ENCODE measurements around the gene ZNF548.

ZNF548 gene

DNA sequence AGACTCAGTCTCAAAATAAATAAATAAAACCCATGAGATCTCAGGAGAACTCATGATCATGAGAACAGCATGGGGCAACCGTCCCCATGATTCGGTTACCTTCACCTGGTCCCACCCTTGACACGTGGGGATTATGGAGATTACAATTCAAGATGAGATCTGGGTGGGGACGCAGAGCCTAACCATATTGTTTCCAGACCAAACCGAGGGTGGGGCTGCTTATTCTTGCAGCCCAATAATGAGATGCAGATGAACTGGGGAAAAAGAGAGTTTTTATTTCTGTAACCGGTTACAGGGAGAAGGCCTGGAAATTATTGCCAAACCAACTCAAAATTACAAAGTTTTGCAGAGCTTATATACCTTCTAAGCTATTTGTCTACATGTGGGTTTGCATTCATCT is 13.5 kb upstream of the ZNF548 start:
- Histone ChIP-seq H3K79me2 (peaks cover 10% of the 10 kb centered on the region), H3K9me3 (ENCODE audit: control insufficient read depth, low read length) (no peaks in the 10 kb centered on the region), H3K4me2 (ENCODE audit: low read length) (no peak overlapping the region), H3K36me3 (ENCODE audit: control insufficient read depth, insufficient read depth, low read length) (no peaks in the 10 kb centered on the region), H3K27ac (no peak overlapping the region), H2AFZ (no peak overlapping the region), H3K9ac (no peak overlapping the region), H3K4me3 (ENCODE audit: low read depth, low read length) (no peak overlapping the region), H3K4me1 (no peaks in the 10 kb centered on the region), H3K27me3 (ENCODE audit: control insufficient read depth, insufficient read depth, low read length) (no peaks in the 10 kb centered on the region)
- no peak for TF ChIP-seq CTCF (IDR thresholded peaks at IDR 0.05)

- H3K9me3 ChIP-seq (ENCODE audit: control insufficient read depth, low read length) = no peaks in the 10 kb centered on the region
- no peaks in the 10 kb centered on the region for H3K4me1 ChIP-seq
- H3K36me3 ChIP-seq (ENCODE audit: control insufficient read depth, insufficient read depth, low read length) = no peaks in the 10 kb centered on the region
- no peak overlapping the region for H3K9ac ChIP-seq
- peaks cover 8% of the 10 kb centered on the region for H3K79me2 ChIP-seq
- TF ChIP-seq CTCF (IDR thresholded peaks at IDR 0.05) = no peak
- no peak overlapping the region for H3K4me3 ChIP-seq (ENCODE audit: low read depth, low read length)
- H3K27me3 ChIP-seq (ENCODE audit: control insufficient read depth, insufficient read depth, low read length) = no peaks in the 10 kb centered on the region
- H3K27ac ChIP-seq = no peak overlapping the region
- H3K4me2 ChIP-seq (ENCODE audit: low read length) = no peak overlapping the region
- H2AFZ ChIP-seq = no peak overlapping the region
Observed at GRCh38 chr19:57377498-57378146, 12.0 kb upstream of the ZNF548 start.

DNA sequence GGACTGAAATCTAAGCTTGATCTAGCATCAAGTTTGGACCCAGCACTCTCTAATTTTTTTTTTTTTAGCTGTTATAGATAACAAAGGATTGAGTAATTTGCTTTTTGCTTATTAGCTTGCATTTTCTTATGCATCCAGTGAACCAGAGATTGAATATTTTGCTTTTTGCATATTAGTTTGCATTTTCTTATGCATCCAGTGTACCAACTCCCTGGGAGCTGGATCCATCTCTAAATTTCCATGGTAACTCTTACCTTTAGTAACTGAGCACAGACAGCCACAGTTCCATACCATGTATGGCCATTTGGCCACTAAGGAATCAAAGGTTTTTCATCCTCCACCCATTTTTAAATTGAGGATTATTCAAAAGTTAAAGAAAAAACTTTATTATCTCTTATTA is 8.7 kb upstream of the ZNF548 start:
- no peaks in the 10 kb centered on the region for H3K36me3 ChIP-seq (ENCODE audit: control insufficient read depth, insufficient read depth, low read length)
- no peak overlapping the region for H3K27ac ChIP-seq
- no peak overlapping the region for H3K4me3 ChIP-seq (ENCODE audit: low read depth, low read length)
- no peak overlapping the region for H3K4me2 ChIP-seq (ENCODE audit: low read length)
- H2AFZ ChIP-seq = no peak overlapping the region
- no peaks in the 10 kb centered on the region for H3K79me2 ChIP-seq
- no peak overlapping the region for H3K9ac ChIP-seq
- H3K4me1 ChIP-seq = no peaks in the 10 kb centered on the region
- TF ChIP-seq CTCF (IDR thresholded peaks at IDR 0.05) = no peak
- no peaks in the 10 kb centered on the region for H3K27me3 ChIP-seq (ENCODE audit: control insufficient read depth, insufficient read depth, low read length)
- no peaks in the 10 kb centered on the region for H3K9me3 ChIP-seq (ENCODE audit: control insufficient read depth, low read length)

- Histone ChIP-seq H3K79me2 (no peaks in the 10 kb centered on the region), H3K4me2 (ENCODE audit: low read length) (no peak overlapping the region), H3K27ac (no peak overlapping the region), H2AFZ (no peak overlapping the region), H3K9ac (no peak overlapping the region), H3K9me3 (ENCODE audit: control insufficient read depth, low read length) (no peaks in the 10 kb centered on the region), H3K36me3 (ENCODE audit: control insufficient read depth, insufficient read depth, low read length) (no peaks in the 10 kb centered on the region), H3K4me1 (no peaks in the 10 kb centered on the region), H3K27me3 (ENCODE audit: control insufficient read depth, insufficient read depth, low read length) (no peaks in the 10 kb centered on the region), H3K4me3 (ENCODE audit: low read depth, low read length) (no peak overlapping the region)
- no peak for TF ChIP-seq CTCF (IDR thresholded peaks at IDR 0.05)
Observed at GRCh38 chr19:57382806-57383488, 6.7 kb upstream of the ZNF548 start.

Measured in parathyroid adenoma (tissue), 2 donors.